Measurements from ENCODE around the gene CCDC158. TPM values are rescaled to one million over a fixed set of nuclear protein-coding genes. Genes with fewer than 3 reads are reported as not detected.
A peak's percentile ranks its signal among the peaks of the same experiment; 100 is the strongest.

The CCDC158 gene
- total and polyA plus RNA-seq, 2 experiments from 2014 or later, result 0.21 to 0.27 TPM

- Histone ChIP-seq H3F3A (replicated peaks; ENCODE audit: low read depth) (no peaks in the 10 kb centered on the region), H3K4me2 (no peak overlapping the region), H3K36me3 (ENCODE audit: insufficient read depth) (no peaks in the 10 kb centered on the region), H4K20me1 (replicated peaks; ENCODE audit: insufficient read depth) (no peaks in the 10 kb centered on the region), H3K27ac (ENCODE audit: low read depth) (no peak overlapping the region), H3K4me3 (no peak overlapping the region), H2AFZ (no peak overlapping the region), H3K79me2 (replicated peaks; ENCODE audit: insufficient read depth) (no peaks in the 10 kb centered on the region), H3K4me1 (ENCODE audit: insufficient read depth) (peaks cover 12% of the 10 kb centered on the region; the same call in 1 of the 2 replicates), H3K9me2 (ENCODE audit: insufficient read depth) (no peaks in the 10 kb centered on the region), H3K27me3 (ENCODE audit: insufficient read depth) (no peaks in the 10 kb centered on the region)
- H3K9me3 Mint-ChIP-seq, result no peaks in the 10 kb centered on the region
- H3K27me3 Mint-ChIP-seq (ENCODE audit: insufficient read depth, low read depth, poor library complexity), result peaks cover 2% of the 10 kb centered on the region
- ATAC-seq (peak; percentile 35), DNase-seq (ENCODE audit: low spot score) (peak; percentile 83)
- H3K4me1 Mint-ChIP-seq, result peaks cover 30% of the 10 kb centered on the region
- no peak overlapping the region for H3K4me3 Mint-ChIP-seq
- no peak overlapping the region; the same call in 1 of the 2 replicates for H3K27ac Mint-ChIP-seq
- peak; percentile 65 to 98; a peak in 3 of 4 replicates for TF ChIP-seq CTCF (conservative IDR thresholded peaks at IDR 0.05; ENCODE audit: low read depth in 2 of 2)
- no peak for TF ChIP-seq ETS1 (IDR thresholded peaks at IDR 0.05)
- no peaks in the 10 kb centered on the region for H3K36me3 Mint-ChIP-seq (ENCODE audit: low read depth)
These were observed 9.8 kb upstream of the CCDC158 start for GRCh38 chr4:76430519-76431388.

- TF ChIP-seq ZNF114 (CRISPR knock-in tag; IDR thresholded peaks at IDR 0.05) (no peak), STAT1 (IDR thresholded peaks at IDR 0.05; ENCODE audit: unreplicated experiment) (no peak), POLR2AphosphoS5 (IDR thresholded peaks at IDR 0.05; ENCODE audit: low read depth) (no peak), ZNF331 (CRISPR knock-in tag; IDR thresholded peaks at IDR 0.05; ENCODE audit: low read depth) (no peak), ETS1 (IDR thresholded peaks at IDR 0.05) (no peak)
These were observed 8.7 kb upstream of the CCDC158 start for GRCh38 chr4:76429636-76430035.

More at GRCh38 chr4:76429636-76430035, 8.7 kb upstream of the CCDC158 start:
- H3K4me2 ChIP-seq, result no peak overlapping the region
- no peak overlapping the region for H3K4me3 Mint-ChIP-seq
- peaks cover 2% of the 10 kb centered on the region for H3K27me3 Mint-ChIP-seq (ENCODE audit: insufficient read depth, low read depth, poor library complexity)
- DNase-seq (ENCODE audit: low spot score) (no peak), ATAC-seq (no peak)
- H3K4me1 ChIP-seq (ENCODE audit: insufficient read depth), result peaks cover 9% of the 10 kb centered on the region; the same call in 1 of the 2 replicates
- no peaks in the 10 kb centered on the region for H3K9me2 ChIP-seq (ENCODE audit: insufficient read depth)
- H4K20me1 ChIP-seq (replicated peaks; ENCODE audit: insufficient read depth), result no peaks in the 10 kb centered on the region
- H3K4me3 ChIP-seq, result no peak overlapping the region
- no peaks in the 10 kb centered on the region for H3K27me3 ChIP-seq (ENCODE audit: insufficient read depth)
- H3F3A ChIP-seq (replicated peaks; ENCODE audit: low read depth), result no peaks in the 10 kb centered on the region
- no peaks in the 10 kb centered on the region for H3K36me3 Mint-ChIP-seq (ENCODE audit: low read depth)
- no peak overlapping the region for H2AFZ ChIP-seq
- no peaks in the 10 kb centered on the region for H3K9me3 Mint-ChIP-seq
- H3K36me3 ChIP-seq (ENCODE audit: insufficient read depth), result no peaks in the 10 kb centered on the region
- H3K79me2 ChIP-seq (replicated peaks; ENCODE audit: insufficient read depth), result no peaks in the 10 kb centered on the region
- peaks cover 18% of the 10 kb centered on the region for H3K4me1 Mint-ChIP-seq
- H3K27ac ChIP-seq (ENCODE audit: low read depth), result no peak overlapping the region
- no peak overlapping the region for H3K27ac Mint-ChIP-seq
